Keratinocyte (primary cell): ENCODE measurements around the gene NELL2.

Experiments used
- EZH2 ChIP-seq: IDR thresholded peaks from one replicate; pipeline ENCODE4 v1.6.1; 2012; ENCODE audit warnings: inconsistent platforms, mild to moderate bottlenecking, low read length, moderate library complexity
- TF ChIP-seq, protein P1 (sequence below), 3 experiments: IDR thresholded peaks in 1 of 3; conservative IDR thresholded peaks in 1 of 3; optimal IDR thresholded peaks in 1 of 3; 2 replicates in 2 of 3; 3 replicates in 1 of 3; pipeline versions ENCODE3 to v1.5.1; 2011; ENCODE audit warnings: low read length in 3 of 3, mild to moderate bottlenecking in 3 of 3, moderate library complexity in 2 of 3, control low read depth in 1 of 3, inconsistent platforms in 1 of 3; ENCODE audit not compliant: insufficient read depth in 2 of 3; ENCODE audit errors: extremely low read depth in 1 of 3

DNA sequence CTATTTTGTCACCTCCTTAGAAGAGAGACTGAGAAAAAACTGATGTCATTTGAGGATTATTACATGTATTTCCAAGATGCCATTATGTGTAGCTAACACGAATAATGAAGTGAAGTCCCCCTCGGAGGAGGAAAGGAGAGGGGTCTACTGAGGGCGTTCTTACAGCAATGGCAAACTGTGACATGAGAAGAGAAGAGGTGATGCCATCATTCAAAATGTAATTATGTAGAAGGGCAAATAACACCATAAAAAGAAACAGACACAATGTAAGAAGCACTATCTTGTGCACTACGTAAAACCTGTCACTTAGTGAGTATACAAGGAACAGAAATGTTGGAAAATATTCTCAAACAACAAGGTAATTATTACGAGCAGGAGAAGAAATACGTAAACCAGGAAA is 126.5 kb downstream of the NELL2 start:
- TF ChIP-seq, protein P1, sequence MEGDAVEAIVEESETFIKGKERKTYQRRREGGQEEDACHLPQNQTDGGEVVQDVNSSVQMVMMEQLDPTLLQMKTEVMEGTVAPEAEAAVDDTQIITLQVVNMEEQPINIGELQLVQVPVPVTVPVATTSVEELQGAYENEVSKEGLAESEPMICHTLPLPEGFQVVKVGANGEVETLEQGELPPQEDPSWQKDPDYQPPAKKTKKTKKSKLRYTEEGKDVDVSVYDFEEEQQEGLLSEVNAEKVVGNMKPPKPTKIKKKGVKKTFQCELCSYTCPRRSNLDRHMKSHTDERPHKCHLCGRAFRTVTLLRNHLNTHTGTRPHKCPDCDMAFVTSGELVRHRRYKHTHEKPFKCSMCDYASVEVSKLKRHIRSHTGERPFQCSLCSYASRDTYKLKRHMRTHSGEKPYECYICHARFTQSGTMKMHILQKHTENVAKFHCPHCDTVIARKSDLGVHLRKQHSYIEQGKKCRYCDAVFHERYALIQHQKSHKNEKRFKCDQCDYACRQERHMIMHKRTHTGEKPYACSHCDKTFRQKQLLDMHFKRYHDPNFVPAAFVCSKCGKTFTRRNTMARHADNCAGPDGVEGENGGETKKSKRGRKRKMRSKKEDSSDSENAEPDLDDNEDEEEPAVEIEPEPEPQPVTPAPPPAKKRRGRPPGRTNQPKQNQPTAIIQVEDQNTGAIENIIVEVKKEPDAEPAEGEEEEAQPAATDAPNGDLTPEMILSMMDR (optimal IDR thresholded peaks at IDR 0.05 in 1 of 3, IDR thresholded peaks at IDR 0.05 in 1 of 3, conservative IDR thresholded peaks at IDR 0.05 in 1 of 3; ENCODE audit: extremely low read depth in 1 of 3, insufficient read depth in 2 of 3, low read length in 3 of 3), result no peak
- no peak for TF ChIP-seq EZH2
